Measurements from ENCODE around the gene TEX36. TPM values are rescaled to one million over a fixed set of nuclear protein-coding genes. Genes with fewer than 3 reads are reported as not detected.

TEX36 gene
- total RNA-seq, 1 experiment from 2014 or later: not detected

DNA sequence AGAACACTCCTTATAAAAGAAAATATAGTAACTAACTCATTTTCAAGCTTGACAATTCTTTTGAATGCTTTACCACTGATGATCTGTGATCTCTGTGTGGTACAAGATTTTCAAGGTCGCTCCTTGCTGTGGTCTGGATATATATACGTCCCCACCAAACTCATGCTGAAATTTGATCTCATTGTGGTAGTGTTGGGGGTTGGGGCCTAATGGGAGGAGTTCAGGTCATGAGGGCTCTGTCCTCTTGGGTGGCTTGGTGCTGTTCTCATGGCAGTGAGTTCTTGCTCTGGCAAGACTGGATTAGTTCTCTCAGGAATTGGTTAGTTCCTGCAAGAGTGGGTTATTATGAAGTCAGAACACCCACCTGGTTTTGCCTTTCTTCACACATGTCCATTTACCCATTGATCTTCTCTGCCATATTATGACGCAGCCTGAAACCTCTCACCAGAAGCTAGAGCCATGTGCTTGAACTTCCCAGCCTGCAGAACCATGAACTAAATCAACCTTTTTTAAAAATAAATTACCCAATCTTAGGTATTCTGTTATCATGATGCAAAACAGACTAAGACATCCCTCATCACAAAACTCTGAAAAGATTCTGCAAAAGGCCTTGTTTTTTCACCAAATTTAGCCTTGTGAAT lies 28.3 kb upstream of the TEX36 start:
- Histone ChIP-seq H3K4me1 (ENCODE audit: low read length) (peaks cover 4% of the 10 kb centered on the region), H3K79me2 (ENCODE audit: low read length) (no peaks in the 10 kb centered on the region), H2AFZ (ENCODE audit: low read length) (no peak overlapping the region), H3K27ac (ENCODE audit: low read length) (no peak overlapping the region), H3K9me2 (replicated peaks; ENCODE audit: insufficient read depth, low read length) (no peaks in the 10 kb centered on the region), H3K9me3 (ENCODE audit: low read length) (no peaks in the 10 kb centered on the region), H3K27me3 (ENCODE audit: low read length) (no peaks in the 10 kb centered on the region), H3K4me3 (ENCODE audit: low read length) (no peak overlapping the region), H3K9ac (ENCODE audit: low read length) (no peak overlapping the region), H3K4me2 (ENCODE audit: low read depth, low read length, poor library complexity, severe bottlenecking) (no peak overlapping the region), H4K20me1 (ENCODE audit: insufficient read depth, low read depth, low read length) (no peaks in the 10 kb centered on the region), H3K36me3 (ENCODE audit: insufficient read depth, low read length) (no peaks in the 10 kb centered on the region)
- no peak for DNase-seq

DNA sequence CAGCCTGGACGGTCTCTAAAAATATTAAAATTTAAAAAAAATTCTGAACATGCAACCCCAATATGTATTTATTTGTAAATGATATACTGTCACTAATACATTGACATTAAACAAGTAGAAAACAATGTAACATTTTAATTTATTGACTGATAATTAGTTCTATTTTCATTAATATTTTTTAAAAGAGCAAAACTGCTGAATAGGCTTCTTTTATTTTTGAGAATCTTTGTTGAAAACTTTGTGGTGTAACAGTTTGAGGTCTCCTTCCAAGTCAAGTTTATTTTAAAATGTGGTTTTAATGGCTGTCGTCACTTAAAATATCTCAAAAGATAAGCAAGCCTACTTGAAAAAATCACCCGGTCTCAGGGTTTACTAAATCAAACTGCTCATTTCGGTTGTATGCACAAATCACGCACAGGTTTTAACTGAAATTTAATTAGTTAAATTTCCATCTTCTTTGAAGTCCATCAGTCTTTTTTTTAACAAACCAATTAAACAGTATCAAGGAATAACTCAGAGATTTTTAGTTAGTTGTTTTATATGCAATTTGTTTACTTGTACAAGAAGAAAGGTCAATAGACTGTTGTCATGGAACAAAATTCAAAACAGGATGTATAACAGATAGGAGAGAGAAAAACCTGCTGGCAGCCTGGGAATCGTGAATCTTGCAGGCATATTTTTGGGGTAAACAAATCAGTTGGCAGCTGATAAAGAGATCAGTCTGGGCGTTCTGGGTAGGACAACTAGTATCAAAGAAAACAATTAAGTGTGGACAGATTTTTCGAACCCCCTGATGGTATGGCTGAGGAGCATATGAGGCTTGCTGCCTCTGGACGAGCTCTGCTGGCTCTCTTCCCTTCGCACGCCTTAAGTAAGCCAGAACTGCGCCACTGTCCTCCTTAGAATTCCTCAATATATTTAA lies 26.9 kb upstream of the TEX36 start:
- H3K9me2 ChIP-seq (replicated peaks; ENCODE audit: insufficient read depth, low read length): no peaks in the 10 kb centered on the region
- no peak overlapping the region for H2AFZ ChIP-seq (ENCODE audit: low read length)
- no peak overlapping the region for H3K4me2 ChIP-seq (ENCODE audit: low read depth, low read length, poor library complexity, severe bottlenecking)
- H3K27me3 ChIP-seq (ENCODE audit: low read length): no peaks in the 10 kb centered on the region
- H3K27ac ChIP-seq (ENCODE audit: low read length): no peak overlapping the region
- no peak for DNase-seq
- H3K4me1 ChIP-seq (ENCODE audit: low read length): peaks cover 4% of the 10 kb centered on the region
- no peaks in the 10 kb centered on the region for H4K20me1 ChIP-seq (ENCODE audit: insufficient read depth, low read depth, low read length)
- no peaks in the 10 kb centered on the region for H3K79me2 ChIP-seq (ENCODE audit: low read length)
- H3K4me3 ChIP-seq (ENCODE audit: low read length): no peak overlapping the region
- H3K9me3 ChIP-seq (ENCODE audit: low read length): no peaks in the 10 kb centered on the region
- no peak overlapping the region for H3K9ac ChIP-seq (ENCODE audit: low read length)
- no peaks in the 10 kb centered on the region for H3K36me3 ChIP-seq (ENCODE audit: insufficient read depth, low read length)

DNA sequence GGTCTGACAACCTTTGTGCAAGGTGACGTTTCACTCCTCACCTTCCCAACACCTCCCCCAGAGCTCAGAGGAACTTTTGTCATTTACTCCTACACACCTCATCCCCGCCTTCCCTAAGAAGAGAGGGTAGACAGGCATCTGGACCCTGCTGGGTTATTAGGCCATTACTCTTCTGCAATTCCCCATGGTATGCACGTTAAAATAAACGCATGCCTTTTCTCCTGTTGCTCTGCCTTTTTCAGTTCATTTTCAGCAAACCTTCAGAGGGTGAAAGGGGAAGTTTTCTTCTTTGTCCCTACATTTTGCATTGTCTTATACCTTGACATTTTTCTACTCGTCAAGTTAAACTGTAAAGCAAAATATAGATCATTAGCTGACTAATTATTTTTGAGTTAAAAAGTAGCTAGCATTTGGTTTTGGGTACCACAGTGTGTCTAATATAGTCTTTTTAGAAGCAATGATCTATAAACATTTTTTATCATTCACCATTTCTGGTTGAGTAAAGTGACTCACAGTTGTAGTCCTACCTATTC lies 26.1 kb upstream of the TEX36 start:
- no peak overlapping the region for H3K4me2 ChIP-seq (ENCODE audit: low read depth, low read length, poor library complexity, severe bottlenecking)
- no peaks in the 10 kb centered on the region for H3K9me2 ChIP-seq (replicated peaks; ENCODE audit: insufficient read depth, low read length)
- H3K36me3 ChIP-seq (ENCODE audit: insufficient read depth, low read length): no peaks in the 10 kb centered on the region
- DNase-seq: no peak
- no peak overlapping the region for H2AFZ ChIP-seq (ENCODE audit: low read length)
- H4K20me1 ChIP-seq (ENCODE audit: insufficient read depth, low read depth, low read length): no peaks in the 10 kb centered on the region
- no peak overlapping the region for H3K27ac ChIP-seq (ENCODE audit: low read length)
- no peak overlapping the region for H3K9ac ChIP-seq (ENCODE audit: low read length)
- H3K79me2 ChIP-seq (ENCODE audit: low read length): no peaks in the 10 kb centered on the region
- peaks cover 4% of the 10 kb centered on the region for H3K4me1 ChIP-seq (ENCODE audit: low read length)
- no peaks in the 10 kb centered on the region for H3K27me3 ChIP-seq (ENCODE audit: low read length)
- H3K4me3 ChIP-seq (ENCODE audit: low read length): no peak overlapping the region
- H3K9me3 ChIP-seq (ENCODE audit: low read length): no peaks in the 10 kb centered on the region

DNA sequence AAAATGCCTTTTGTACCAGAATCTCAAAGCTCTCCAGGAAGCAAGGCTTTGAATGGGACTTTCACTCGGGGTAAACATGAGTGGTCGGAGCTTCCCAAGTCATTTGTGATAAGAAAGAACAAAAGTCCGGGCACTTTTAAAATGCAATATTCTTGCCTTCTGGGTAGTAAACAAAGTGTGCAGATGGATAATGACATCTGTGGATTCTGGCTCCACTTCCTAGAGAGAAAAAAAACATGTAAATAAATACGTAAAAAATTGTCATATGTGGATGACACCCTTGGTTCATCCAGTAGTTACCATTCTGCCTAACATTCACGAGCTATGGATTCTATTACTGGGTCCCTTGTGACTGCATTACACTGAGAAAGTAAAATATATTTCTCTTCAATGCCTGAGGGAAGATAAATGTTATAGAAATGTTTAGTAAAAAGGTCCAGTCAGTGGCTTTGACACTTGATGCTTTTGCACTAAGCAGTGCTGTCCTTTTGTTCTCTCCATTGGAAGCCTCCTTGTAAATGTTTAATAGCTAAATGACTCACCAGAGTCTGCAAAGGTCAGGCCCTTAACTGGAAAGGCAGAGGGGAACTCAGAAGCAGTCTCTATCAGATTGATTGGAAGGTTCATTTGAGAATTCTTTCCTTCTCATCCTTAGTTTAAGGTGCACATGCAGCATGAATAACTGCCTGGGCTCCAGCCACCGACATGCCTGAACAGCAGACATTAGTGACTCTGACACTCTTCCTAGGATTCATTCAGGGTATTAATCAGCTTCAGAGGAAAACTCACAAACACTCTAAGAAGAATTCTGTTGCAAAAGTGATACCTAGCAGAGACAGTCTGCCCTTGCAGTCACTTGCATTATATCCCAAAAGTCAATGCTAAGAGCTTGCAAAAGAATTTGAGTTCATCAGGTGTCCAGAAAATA lies 24.8 kb upstream of the TEX36 start:
- H3K9me3 ChIP-seq (ENCODE audit: low read length): no peaks in the 10 kb centered on the region
- H4K20me1 ChIP-seq (ENCODE audit: insufficient read depth, low read depth, low read length): no peaks in the 10 kb centered on the region
- no peaks in the 10 kb centered on the region for H3K27me3 ChIP-seq (ENCODE audit: low read length)
- H3K4me1 ChIP-seq (ENCODE audit: low read length): peaks cover 4% of the 10 kb centered on the region
- H3K79me2 ChIP-seq (ENCODE audit: low read length): no peaks in the 10 kb centered on the region
- no peaks in the 10 kb centered on the region for H3K36me3 ChIP-seq (ENCODE audit: insufficient read depth, low read length)
- DNase-seq: no peak
- no peak overlapping the region for H3K9ac ChIP-seq (ENCODE audit: low read length)
- H3K4me3 ChIP-seq (ENCODE audit: low read length): no peak overlapping the region
- no peak overlapping the region for H2AFZ ChIP-seq (ENCODE audit: low read length)
- H3K9me2 ChIP-seq (replicated peaks; ENCODE audit: insufficient read depth, low read length): no peaks in the 10 kb centered on the region
- no peak overlapping the region for H3K4me2 ChIP-seq (ENCODE audit: low read depth, low read length, poor library complexity, severe bottlenecking)
- H3K27ac ChIP-seq (ENCODE audit: low read length): no peak overlapping the region

DNA sequence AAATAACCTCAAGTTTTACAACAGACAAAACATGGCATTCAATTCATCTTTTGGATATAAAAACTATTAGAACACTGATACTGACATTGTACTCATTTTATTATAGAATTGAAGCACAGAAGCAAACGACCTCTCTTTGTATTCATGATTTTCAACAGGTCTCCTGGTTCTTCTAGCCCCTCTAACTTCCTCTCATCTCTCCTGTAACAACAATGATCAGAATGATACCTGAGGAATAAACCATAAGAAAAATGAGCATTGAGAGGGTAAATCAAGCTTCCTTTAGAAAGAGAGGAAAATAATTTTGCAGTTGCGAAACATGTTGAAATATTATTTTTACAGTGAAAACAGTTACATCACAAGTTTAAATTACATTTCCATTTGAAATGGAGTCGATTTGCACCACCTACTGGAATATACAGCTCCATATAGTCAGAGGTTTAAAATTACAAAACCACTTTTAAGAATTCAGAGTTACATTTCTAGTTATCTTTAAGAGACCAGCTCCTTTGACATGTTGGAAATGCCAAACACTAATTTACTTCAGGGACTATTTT lies 17.5 kb upstream of the TEX36 start:
- Histone ChIP-seq H3K4me1 (ENCODE audit: low read length) (peaks cover 9% of the 10 kb centered on the region), H3K27ac (ENCODE audit: low read length) (no peak overlapping the region), H3K79me2 (ENCODE audit: low read length) (no peaks in the 10 kb centered on the region), H3K4me3 (ENCODE audit: low read length) (no peak overlapping the region), H3K9me2 (replicated peaks; ENCODE audit: insufficient read depth, low read length) (no peaks in the 10 kb centered on the region), H3K9ac (ENCODE audit: low read length) (no peak overlapping the region), H4K20me1 (ENCODE audit: insufficient read depth, low read depth, low read length) (no peaks in the 10 kb centered on the region), H2AFZ (ENCODE audit: low read length) (no peak overlapping the region), H3K9me3 (ENCODE audit: low read length) (no peaks in the 10 kb centered on the region), H3K27me3 (ENCODE audit: low read length) (no peaks in the 10 kb centered on the region), H3K36me3 (ENCODE audit: insufficient read depth, low read length) (no peaks in the 10 kb centered on the region), H3K4me2 (ENCODE audit: low read depth, low read length, poor library complexity, severe bottlenecking) (no peak overlapping the region)
- DNase-seq: no peak

DNA sequence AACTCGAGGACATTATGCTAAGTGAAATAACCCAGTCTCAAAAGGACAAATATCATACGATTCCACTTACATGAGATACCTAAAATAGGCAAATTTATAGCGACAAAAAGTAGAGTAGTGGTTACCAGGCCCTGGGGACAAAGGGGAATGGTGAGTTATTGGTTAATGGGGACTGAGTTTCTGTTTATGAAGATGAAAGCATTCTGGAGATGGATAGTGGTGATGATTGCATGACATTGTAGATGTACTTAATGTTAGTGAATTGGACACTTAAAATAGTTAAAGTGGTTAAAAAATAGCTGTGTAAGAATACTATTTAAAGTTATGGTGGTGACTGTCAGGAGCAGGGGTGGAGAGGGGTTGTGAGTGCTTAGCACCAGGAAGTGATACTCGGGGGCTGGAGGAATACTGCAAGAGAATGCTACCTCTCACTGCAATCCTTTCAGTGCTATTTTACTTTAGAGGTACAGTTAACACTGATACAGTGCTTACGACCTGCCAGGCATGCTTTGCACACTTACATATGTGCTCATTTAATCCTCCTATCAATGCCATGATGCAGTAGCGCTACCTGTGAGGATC lies 16.7 kb upstream of the TEX36 start:
- no peak for DNase-seq
- no peaks in the 10 kb centered on the region for H3K9me3 ChIP-seq (ENCODE audit: low read length)
- H3K4me1 ChIP-seq (ENCODE audit: low read length): peaks cover 9% of the 10 kb centered on the region
- H3K4me2 ChIP-seq (ENCODE audit: low read depth, low read length, poor library complexity, severe bottlenecking): no peak overlapping the region
- no peaks in the 10 kb centered on the region for H3K9me2 ChIP-seq (replicated peaks; ENCODE audit: insufficient read depth, low read length)
- no peak overlapping the region for H3K27ac ChIP-seq (ENCODE audit: low read length)
- H3K27me3 ChIP-seq (ENCODE audit: low read length): no peaks in the 10 kb centered on the region
- no peaks in the 10 kb centered on the region for H3K36me3 ChIP-seq (ENCODE audit: insufficient read depth, low read length)
- no peak overlapping the region for H3K9ac ChIP-seq (ENCODE audit: low read length)
- no peaks in the 10 kb centered on the region for H3K79me2 ChIP-seq (ENCODE audit: low read length)
- 0 out of 2 replicates have a peak overlapping the region, but pooled peaks have one; percentile 8 for H2AFZ ChIP-seq (ENCODE audit: low read length)
- no peak overlapping the region for H3K4me3 ChIP-seq (ENCODE audit: low read length)
- no peaks in the 10 kb centered on the region for H4K20me1 ChIP-seq (ENCODE audit: insufficient read depth, low read depth, low read length)

DNA sequence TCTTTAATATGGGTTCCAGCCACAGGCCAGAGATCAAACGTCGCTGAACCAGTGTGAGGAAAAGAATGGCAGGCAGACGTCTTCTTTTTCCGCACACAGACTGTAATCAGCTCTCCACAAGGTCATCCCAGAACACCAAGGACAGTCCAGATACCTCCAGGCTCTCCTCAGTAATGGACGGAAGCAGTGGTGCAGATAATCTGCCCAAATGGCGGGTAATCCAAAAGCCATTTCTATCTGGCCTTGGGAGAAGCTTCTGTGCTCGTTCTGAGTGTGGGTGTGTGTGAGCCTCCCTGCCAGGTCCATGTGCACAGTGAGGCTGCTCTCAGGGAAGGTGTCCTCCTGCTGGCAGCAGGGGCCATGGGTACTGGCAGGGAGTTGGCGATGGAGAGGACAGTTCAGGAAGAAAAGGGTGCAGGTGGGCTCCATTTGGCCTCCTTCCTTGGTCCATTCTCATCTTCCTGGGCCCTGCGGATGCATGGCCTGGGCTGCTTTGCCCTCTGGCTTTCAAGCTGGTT lies 15.6 kb upstream of the TEX36 start:
- Histone ChIP-seq H3K79me2 (ENCODE audit: low read length) (no peaks in the 10 kb centered on the region), H3K4me2 (ENCODE audit: low read depth, low read length, poor library complexity, severe bottlenecking) (no peak overlapping the region)

More for the DNA sequence above, 15.6 kb upstream of the TEX36 start:
- Histone ChIP-seq H2AFZ (ENCODE audit: low read length) (no peak overlapping the region), H3K36me3 (ENCODE audit: insufficient read depth, low read length) (no peaks in the 10 kb centered on the region), H3K9me3 (ENCODE audit: low read length) (no peaks in the 10 kb centered on the region), H3K27me3 (ENCODE audit: low read length) (no peaks in the 10 kb centered on the region), H3K4me3 (ENCODE audit: low read length) (no peak overlapping the region), H4K20me1 (ENCODE audit: insufficient read depth, low read depth, low read length) (no peaks in the 10 kb centered on the region), H3K4me1 (ENCODE audit: low read length) (peaks cover 9% of the 10 kb centered on the region), H3K9ac (ENCODE audit: low read length) (no peak overlapping the region), H3K9me2 (replicated peaks; ENCODE audit: insufficient read depth, low read length) (no peaks in the 10 kb centered on the region), H3K27ac (ENCODE audit: low read length) (no peak overlapping the region)
- no peak for DNase-seq

All from Karpas-422 (cell line).